Skeletal muscle satellite cell (primary cell): Measurements from ENCODE around the gene SLC22A4.
A peak's percentile ranks its signal among the peaks of the same experiment; 100 is the strongest.

Experiments used
- H3K27me3 ChIP-seq: 2 replicates; pipeline ENCODE4 v1.7.0; 2013; ENCODE audit warnings: low read length; ENCODE audit not compliant: control insufficient read depth, insufficient read depth
- H3K36me3 ChIP-seq: 2 replicates; pipeline ENCODE4 v1.7.0; 2013; ENCODE audit warnings: mild to moderate bottlenecking, control low read depth, low read length; ENCODE audit not compliant: insufficient read depth
- H3K4me1 ChIP-seq: 2 replicates; pipeline ENCODE4 v1.7.0; 2013; ENCODE audit warnings: low read length; ENCODE audit not compliant: control insufficient read depth, insufficient read depth
- H3K4me2 ChIP-seq: 2 replicates; pipeline ENCODE4 v1.7.0; 2013; ENCODE audit warnings: mild to moderate bottlenecking, low read length
- H3K4me3 ChIP-seq: 2 replicates; pipeline ENCODE4 v1.7.0; 2013; ENCODE audit warnings: low read length
- H3K9ac ChIP-seq: 2 replicates; pipeline ENCODE4 v1.7.0; 2013; ENCODE audit warnings: mild to moderate bottlenecking, low read depth, low read length, moderate library complexity
- H3K9me3 ChIP-seq: replicated peaks from 2 replicates; pipeline ENCODE4 v1.7.0; 2013; ENCODE audit warnings: mild to moderate bottlenecking, control low read depth, low read length

SLC22A4 gene

GRCh38 chr5:132368186-132368585 lies 74.0 kb downstream of the SLC22A4 start:
- Histone ChIP-seq H3K4me3 (no peak overlapping the region), H3K4me2 (no peak overlapping the region), H3K4me1 (peaks cover 66% of the 10 kb centered on the region), H3K9me3 (no peaks in the 10 kb centered on the region), H3K9ac (no peak overlapping the region), H3K27me3 (no peaks in the 10 kb centered on the region), H3K36me3 (peaks cover 4% of the 10 kb centered on the region)

- Histone ChIP-seq H3K9me3 (no peaks in the 10 kb centered on the region), H3K4me3 (peak overlapping the region; percentile 94), H3K36me3 (peaks cover 4% of the 10 kb centered on the region), H3K4me2 (peak overlapping the region; percentile 98), H3K9ac (peak overlapping the region; percentile 91), H3K4me1 (peaks cover 58% of the 10 kb centered on the region), H3K27me3 (no peaks in the 10 kb centered on the region)
These were observed 74.8 kb downstream of the SLC22A4 start for GRCh38 chr5:132369007-132369473.

GRCh38 chr5:132369474-132370180 lies 75.4 kb downstream of the SLC22A4 start, which contains the start of gene SLC22A5:
Gene SLC22A5 (plus strand): TSS chr5:132369710. CDS start chr5:132369973, 263 bp downstream.
- Histone ChIP-seq H3K9ac (peak within 1 kb of the TSS; percentile 91), H3K4me3 (peak within 1 kb of the TSS; percentile 94), H3K36me3 (peaks cover 4% of the 10 kb centered on the region), H3K27me3 (no peaks in the 10 kb centered on the region), H3K4me2 (peak within 1 kb of the TSS; percentile 98), H3K4me1 (peaks cover 54% of the 10 kb centered on the region), H3K9me3 (no peaks in the 10 kb centered on the region)

GRCh38 chr5:132370181-132370970 lies 76.2 kb downstream of the SLC22A4 start:
- Histone ChIP-seq H3K4me2 (peak overlapping the region; percentile 98), H3K27me3 (no peaks in the 10 kb centered on the region), H3K4me3 (peak overlapping the region; percentile 94), H3K9ac (peak overlapping the region; percentile 91), H3K4me1 (peaks cover 46% of the 10 kb centered on the region), H3K36me3 (peaks cover 4% of the 10 kb centered on the region), H3K9me3 (no peaks in the 10 kb centered on the region)

- peaks cover 4% of the 10 kb centered on the region for H3K36me3 ChIP-seq
- H3K9ac ChIP-seq: peak overlapping the region; percentile 91
- peak overlapping the region; percentile 98 for H3K4me2 ChIP-seq
- peaks cover 40% of the 10 kb centered on the region for H3K4me1 ChIP-seq
- no peaks in the 10 kb centered on the region for H3K9me3 ChIP-seq
- no peaks in the 10 kb centered on the region for H3K27me3 ChIP-seq
- peak overlapping the region; percentile 94 for H3K4me3 ChIP-seq
These were observed 76.9 kb downstream of the SLC22A4 start for GRCh38 chr5:132370971-132371602.

- Histone ChIP-seq H3K9me3 (no peaks in the 10 kb centered on the region), H3K4me1 (peaks cover 40% of the 10 kb centered on the region), H3K36me3 (peaks cover 4% of the 10 kb centered on the region), H3K4me2 (peak overlapping the region; percentile 25), H3K9ac (no peak overlapping the region), H3K27me3 (no peaks in the 10 kb centered on the region), H3K4me3 (no peak overlapping the region)
These were observed 77.4 kb downstream of the SLC22A4 start for GRCh38 chr5:132371603-132371994.

- Histone ChIP-seq H3K9ac (no peak overlapping the region), H3K4me3 (no peak overlapping the region)
These were observed 77.9 kb downstream of the SLC22A4 start for GRCh38 chr5:132372127-132372526.

GRCh38 chr5:132372542-132372941 lies 78.3 kb downstream of the SLC22A4 start:
- peaks cover 35% of the 10 kb centered on the region for H3K4me1 ChIP-seq
- no peak overlapping the region for H3K4me2 ChIP-seq
- H3K27me3 ChIP-seq: no peaks in the 10 kb centered on the region
- no peaks in the 10 kb centered on the region for H3K9me3 ChIP-seq
- no peak overlapping the region for H3K9ac ChIP-seq
- H3K36me3 ChIP-seq: peaks cover 4% of the 10 kb centered on the region
- H3K4me3 ChIP-seq: no peak overlapping the region

More at GRCh38 chr5:132372127-132372526, 77.9 kb downstream of the SLC22A4 start:
- Histone ChIP-seq H3K9me3 (no peaks in the 10 kb centered on the region), H3K27me3 (no peaks in the 10 kb centered on the region), H3K4me2 (peak overlapping the region; percentile 25), H3K4me1 (peaks cover 39% of the 10 kb centered on the region), H3K36me3 (peaks cover 4% of the 10 kb centered on the region)

GRCh38 chr5:132375957-132376356 lies 81.8 kb downstream of the SLC22A4 start:
- Histone ChIP-seq H3K27me3 (no peaks in the 10 kb centered on the region), H3K9ac (no peak overlapping the region), H3K4me2 (no peak overlapping the region), H3K36me3 (peaks cover 4% of the 10 kb centered on the region), H3K9me3 (no peaks in the 10 kb centered on the region), H3K4me1 (peaks cover 14% of the 10 kb centered on the region), H3K4me3 (no peak overlapping the region)

- Histone ChIP-seq H3K9me3 (no peaks in the 10 kb centered on the region), H3K4me2 (no peak overlapping the region), H3K36me3 (peaks cover 3% of the 10 kb centered on the region), H3K27me3 (no peaks in the 10 kb centered on the region), H3K4me3 (no peak overlapping the region), H3K4me1 (peaks cover 7% of the 10 kb centered on the region), H3K9ac (no peak overlapping the region)
These were observed 82.8 kb downstream of the SLC22A4 start for GRCh38 chr5:132376694-132377641.
